GM12891 (cell line): ENCODE data around the gene PDE6B.

ENCODE experiments used
- POLR2A ChIP-seq: IDR thresholded peaks from 2 replicates; pipeline ENCODE4 v1.6.1; 2011; ENCODE audit warnings: low read depth, low read length, control low read depth
- POLR2AphosphoS5 ChIP-seq: IDR thresholded peaks from 2 replicates; pipeline ENCODE4 v1.6.1; 2011; ENCODE audit warnings: low read depth, low read length, control low read depth
- POU2F2 ChIP-seq: IDR thresholded peaks from 2 replicates; pipeline ENCODE4 v1.6.1; 2011; ENCODE audit warnings: low read depth, mild to moderate bottlenecking, control low read depth, low read length, moderate library complexity
- TAF1 ChIP-seq: IDR thresholded peaks from 2 replicates; pipeline ENCODE4 v1.6.1; 2011; ENCODE audit warnings: low read depth, low read length, control low read depth

DNA sequence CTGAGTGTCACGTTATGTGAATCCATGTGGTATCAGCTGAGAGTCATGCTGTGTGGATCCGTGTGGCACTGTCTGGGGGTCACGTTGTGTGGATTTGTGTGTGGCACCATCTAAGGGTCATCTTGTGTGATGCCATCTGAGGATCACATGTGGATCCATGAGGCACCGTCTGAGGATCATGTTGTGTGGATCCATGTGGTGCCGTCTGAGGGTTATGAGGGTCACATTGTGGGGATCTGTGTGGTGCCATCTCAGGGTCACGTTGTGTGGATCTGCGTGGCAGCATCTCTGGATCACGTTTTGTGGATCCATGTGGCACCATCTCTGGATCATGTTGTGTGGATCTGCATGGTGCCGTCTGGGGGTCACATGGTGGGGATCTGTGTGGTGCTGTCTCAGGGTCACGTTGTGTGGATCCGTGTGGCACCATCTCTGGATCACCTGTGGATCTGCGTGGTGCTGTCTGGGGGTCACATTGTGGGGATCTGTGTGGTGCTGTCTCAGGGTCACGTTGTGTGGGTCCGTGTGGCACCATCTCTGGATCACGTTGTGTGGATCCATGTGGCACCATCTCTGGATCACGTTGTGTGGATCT is 6.9 kb downstream of the PDE6B start:
- no peak for TF ChIP-seq POLR2A
- TF ChIP-seq TAF1, result no peak
- no peak for TF ChIP-seq POLR2AphosphoS5
- TF ChIP-seq POU2F2, result no peak
